Fibroblast of lung (primary cell): Measurements from ENCODE around the gene WDR55.
"Not testable (repeated sequence)": the region's sequence is repeated elsewhere in the genome, so short reads cannot be mapped to it uniquely, and the experiment has no call there.

ENCODE experiments used
- EZH2 ChIP-seq: IDR thresholded peaks from 2 replicates; pipeline ENCODE4 v1.5.1; 2012; ENCODE audit warnings: low read length, control low read depth, mild to moderate bottlenecking; ENCODE audit errors: missing control alignments
- TF ChIP-seq, protein P1 (sequence below), 2 donors: IDR thresholded peaks in 1 of 2; conservative IDR thresholded peaks in 1 of 2; 1 replicate in 1 of 2; 2 replicates in 1 of 2; pipeline ENCODE4 v1.5.1; 2011 to 2012; ENCODE audit warnings: low read length in 2 of 2, control low read depth in 1 of 2, inconsistent platforms in 1 of 2, low read depth in 1 of 2, mild to moderate bottlenecking in 1 of 2

- TF ChIP-seq, protein P1, sequence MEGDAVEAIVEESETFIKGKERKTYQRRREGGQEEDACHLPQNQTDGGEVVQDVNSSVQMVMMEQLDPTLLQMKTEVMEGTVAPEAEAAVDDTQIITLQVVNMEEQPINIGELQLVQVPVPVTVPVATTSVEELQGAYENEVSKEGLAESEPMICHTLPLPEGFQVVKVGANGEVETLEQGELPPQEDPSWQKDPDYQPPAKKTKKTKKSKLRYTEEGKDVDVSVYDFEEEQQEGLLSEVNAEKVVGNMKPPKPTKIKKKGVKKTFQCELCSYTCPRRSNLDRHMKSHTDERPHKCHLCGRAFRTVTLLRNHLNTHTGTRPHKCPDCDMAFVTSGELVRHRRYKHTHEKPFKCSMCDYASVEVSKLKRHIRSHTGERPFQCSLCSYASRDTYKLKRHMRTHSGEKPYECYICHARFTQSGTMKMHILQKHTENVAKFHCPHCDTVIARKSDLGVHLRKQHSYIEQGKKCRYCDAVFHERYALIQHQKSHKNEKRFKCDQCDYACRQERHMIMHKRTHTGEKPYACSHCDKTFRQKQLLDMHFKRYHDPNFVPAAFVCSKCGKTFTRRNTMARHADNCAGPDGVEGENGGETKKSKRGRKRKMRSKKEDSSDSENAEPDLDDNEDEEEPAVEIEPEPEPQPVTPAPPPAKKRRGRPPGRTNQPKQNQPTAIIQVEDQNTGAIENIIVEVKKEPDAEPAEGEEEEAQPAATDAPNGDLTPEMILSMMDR (conservative IDR thresholded peaks at IDR 0.05 in 1 of 2, IDR thresholded peaks at IDR 0.05 in 1 of 2; ENCODE audit: low read depth in 1 of 2, low read length in 2 of 2) = not testable (repeated sequence)
- TF ChIP-seq EZH2 = not testable (repeated sequence)
Observed at GRCh38 chr5:140721395-140721794, 56.7 kb downstream of the WDR55 start.
